ENCODE results near the gene CRYZL1.
A peak's percentile ranks its signal among the peaks of the same experiment; 100 is the strongest.

The CRYZL1 gene

DNA sequence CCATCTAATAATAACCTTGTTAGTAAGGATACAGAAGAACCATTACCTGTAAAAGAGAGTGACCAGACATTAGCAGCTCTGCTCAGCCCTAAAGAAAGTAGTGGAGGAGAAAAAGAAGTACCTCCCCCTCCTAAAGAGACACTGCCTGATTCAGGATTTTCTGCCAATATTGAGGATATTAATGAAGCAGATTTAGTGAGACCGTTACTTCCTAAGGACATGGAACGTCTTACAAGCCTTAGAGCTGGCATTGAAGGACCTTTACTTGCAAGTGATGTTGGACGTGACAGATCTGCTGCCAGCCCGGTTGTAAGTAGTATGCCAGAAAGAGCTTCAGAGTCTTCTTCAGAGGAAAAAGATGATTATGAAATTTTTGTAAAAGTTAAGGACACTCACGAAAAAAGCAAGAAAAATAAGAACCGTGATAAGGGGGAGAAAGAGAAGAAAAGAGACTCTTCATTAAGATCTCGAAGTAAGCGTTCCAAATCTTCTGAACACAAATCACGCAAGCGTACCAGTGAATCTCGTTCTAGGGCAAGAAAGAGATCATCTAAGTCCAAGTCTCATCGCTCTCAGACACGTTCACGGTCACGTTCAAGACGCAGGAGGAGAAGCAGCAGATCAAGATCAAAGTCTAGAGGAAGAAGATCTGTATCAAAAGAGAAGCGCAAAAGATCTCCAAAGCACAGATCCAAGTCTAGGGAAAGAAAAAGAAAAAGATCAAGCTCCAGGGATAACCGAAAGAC is 87.1 kb downstream of the CRYZL1 start:
- H3K27ac ChIP-seq (ENCODE audit: insufficient read depth, low read length, poor library complexity, severe bottlenecking) = no peak overlapping the region
- H3K4me3 ChIP-seq (ENCODE audit: insufficient read depth, low read depth, low read length, poor library complexity, severe bottlenecking) = no peak overlapping the region
- no peak for DNase-seq
- no peaks in the 10 kb centered on the region for H3K27me3 ChIP-seq (replicated peaks; ENCODE audit: control insufficient read depth, insufficient read depth, low read length, poor library complexity, severe bottlenecking)
- H3K9me3 ChIP-seq (ENCODE audit: control insufficient read depth, low read length) = no peaks in the 10 kb centered on the region
- H3K4me1 ChIP-seq (ENCODE audit: control insufficient read depth, insufficient read depth, low read length, poor library complexity, severe bottlenecking) = no peaks in the 10 kb centered on the region
- H3K36me3 ChIP-seq (ENCODE audit: control insufficient read depth, insufficient read depth, low read length) = peaks cover 90% of the 10 kb centered on the region

DNA sequence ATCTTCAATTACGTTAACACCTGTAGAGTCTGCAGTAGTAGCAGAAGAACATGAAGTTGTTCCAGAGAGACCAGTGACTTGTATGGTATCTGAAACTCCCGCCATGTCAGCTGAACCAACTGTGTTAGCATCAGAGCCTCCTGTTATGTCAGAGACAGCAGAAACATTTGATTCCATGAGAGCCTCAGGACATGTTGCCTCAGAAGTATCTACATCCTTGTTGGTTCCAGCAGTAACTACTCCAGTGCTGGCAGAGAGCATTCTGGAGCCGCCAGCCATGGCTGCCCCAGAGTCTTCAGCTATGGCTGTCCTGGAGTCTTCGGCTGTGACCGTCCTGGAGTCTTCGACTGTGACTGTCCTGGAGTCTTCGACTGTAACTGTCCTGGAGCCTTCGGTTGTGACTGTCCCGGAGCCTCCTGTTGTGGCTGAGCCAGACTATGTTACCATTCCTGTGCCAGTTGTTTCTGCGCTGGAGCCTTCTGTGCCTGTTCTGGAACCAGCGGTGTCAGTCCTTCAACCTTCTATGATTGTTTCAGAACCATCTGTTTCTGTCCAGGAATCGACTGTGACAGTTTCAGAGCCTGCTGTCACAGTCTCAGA is 88.4 kb downstream of the CRYZL1 start:
- H3K36me3 ChIP-seq (ENCODE audit: control insufficient read depth, insufficient read depth, low read length) = peaks cover 81% of the 10 kb centered on the region
- no peaks in the 10 kb centered on the region for H3K4me1 ChIP-seq (ENCODE audit: control insufficient read depth, insufficient read depth, low read length, poor library complexity, severe bottlenecking)
- no peaks in the 10 kb centered on the region for H3K27me3 ChIP-seq (replicated peaks; ENCODE audit: control insufficient read depth, insufficient read depth, low read length, poor library complexity, severe bottlenecking)
- no peak overlapping the region for H3K27ac ChIP-seq (ENCODE audit: insufficient read depth, low read length, poor library complexity, severe bottlenecking)
- no peak for DNase-seq
- no peaks in the 10 kb centered on the region for H3K9me3 ChIP-seq (ENCODE audit: control insufficient read depth, low read length)
- no peak overlapping the region for H3K4me3 ChIP-seq (ENCODE audit: insufficient read depth, low read depth, low read length, poor library complexity, severe bottlenecking)

DNA sequence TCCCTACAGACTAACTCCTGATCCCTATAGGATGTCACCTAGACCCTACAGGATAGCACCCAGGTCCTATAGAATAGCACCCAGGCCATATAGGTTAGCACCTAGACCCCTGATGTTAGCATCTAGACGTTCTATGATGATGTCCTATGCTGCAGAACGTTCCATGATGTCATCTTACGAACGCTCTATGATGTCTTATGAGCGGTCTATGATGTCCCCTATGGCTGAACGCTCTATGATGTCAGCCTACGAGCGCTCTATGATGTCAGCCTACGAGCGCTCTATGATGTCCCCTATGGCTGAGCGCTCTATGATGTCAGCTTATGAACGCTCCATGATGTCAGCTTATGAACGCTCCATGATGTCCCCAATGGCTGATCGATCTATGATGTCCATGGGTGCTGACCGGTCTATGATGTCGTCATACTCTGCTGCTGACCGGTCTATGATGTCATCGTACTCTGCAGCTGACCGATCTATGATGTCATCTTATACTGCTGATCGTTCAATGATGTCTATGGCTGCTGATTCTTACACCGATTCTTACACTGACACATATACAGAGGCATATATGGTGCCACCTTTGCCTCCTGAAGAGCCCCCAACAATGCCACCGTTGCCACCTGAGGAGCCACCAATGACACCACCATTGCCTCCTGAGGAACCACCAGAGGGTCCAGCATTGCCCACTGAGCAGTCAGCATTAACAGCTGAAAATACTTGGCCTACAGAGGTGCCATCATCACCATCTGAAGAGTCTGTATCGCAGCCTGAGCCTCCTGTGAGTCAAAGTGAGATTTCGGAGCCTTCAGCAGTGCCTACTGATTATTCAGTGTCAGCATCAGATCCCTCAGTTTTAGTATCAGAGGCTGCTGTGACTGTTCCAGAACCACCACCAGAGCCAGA is 89.2 kb downstream of the CRYZL1 start:
- H3K36me3 ChIP-seq (ENCODE audit: control insufficient read depth, insufficient read depth, low read length) = peaks cover 78% of the 10 kb centered on the region
- no peak overlapping the region for H3K27ac ChIP-seq (ENCODE audit: insufficient read depth, low read length, poor library complexity, severe bottlenecking)
- DNase-seq = no peak
- H3K4me3 ChIP-seq (ENCODE audit: insufficient read depth, low read depth, low read length, poor library complexity, severe bottlenecking) = no peak overlapping the region
- H3K27me3 ChIP-seq (replicated peaks; ENCODE audit: control insufficient read depth, insufficient read depth, low read length, poor library complexity, severe bottlenecking) = no peaks in the 10 kb centered on the region
- H3K4me1 ChIP-seq (ENCODE audit: control insufficient read depth, insufficient read depth, low read length, poor library complexity, severe bottlenecking) = no peaks in the 10 kb centered on the region
- no peaks in the 10 kb centered on the region for H3K9me3 ChIP-seq (ENCODE audit: control insufficient read depth, low read length)

DNA sequence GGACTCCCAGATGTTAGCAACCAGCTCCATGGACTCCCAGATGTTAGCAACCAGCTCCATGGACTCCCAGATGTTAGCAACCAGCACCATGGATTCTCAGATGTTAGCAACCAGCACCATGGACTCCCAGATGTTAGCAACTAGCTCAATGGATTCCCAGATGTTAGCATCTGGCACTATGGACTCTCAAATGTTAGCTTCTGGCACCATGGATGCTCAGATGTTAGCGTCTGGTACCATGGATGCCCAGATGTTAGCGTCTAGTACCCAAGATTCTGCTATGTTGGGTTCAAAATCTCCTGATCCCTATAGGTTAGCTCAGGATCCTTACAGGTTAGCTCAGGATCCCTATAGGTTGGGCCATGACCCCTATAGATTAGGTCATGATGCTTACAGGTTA is 89.9 kb downstream of the CRYZL1 start:
- no peaks in the 10 kb centered on the region for H3K4me1 ChIP-seq (ENCODE audit: control insufficient read depth, insufficient read depth, low read length, poor library complexity, severe bottlenecking)
- peaks cover 77% of the 10 kb centered on the region for H3K36me3 ChIP-seq (ENCODE audit: control insufficient read depth, insufficient read depth, low read length)
- H3K27me3 ChIP-seq (replicated peaks; ENCODE audit: control insufficient read depth, insufficient read depth, low read length, poor library complexity, severe bottlenecking) = no peaks in the 10 kb centered on the region
- DNase-seq = no peak
- H3K9me3 ChIP-seq (ENCODE audit: control insufficient read depth, low read length) = no peaks in the 10 kb centered on the region
- H3K4me3 ChIP-seq (ENCODE audit: insufficient read depth, low read depth, low read length, poor library complexity, severe bottlenecking) = no peak overlapping the region
- H3K27ac ChIP-seq (ENCODE audit: insufficient read depth, low read length, poor library complexity, severe bottlenecking) = no peak overlapping the region

DNA sequence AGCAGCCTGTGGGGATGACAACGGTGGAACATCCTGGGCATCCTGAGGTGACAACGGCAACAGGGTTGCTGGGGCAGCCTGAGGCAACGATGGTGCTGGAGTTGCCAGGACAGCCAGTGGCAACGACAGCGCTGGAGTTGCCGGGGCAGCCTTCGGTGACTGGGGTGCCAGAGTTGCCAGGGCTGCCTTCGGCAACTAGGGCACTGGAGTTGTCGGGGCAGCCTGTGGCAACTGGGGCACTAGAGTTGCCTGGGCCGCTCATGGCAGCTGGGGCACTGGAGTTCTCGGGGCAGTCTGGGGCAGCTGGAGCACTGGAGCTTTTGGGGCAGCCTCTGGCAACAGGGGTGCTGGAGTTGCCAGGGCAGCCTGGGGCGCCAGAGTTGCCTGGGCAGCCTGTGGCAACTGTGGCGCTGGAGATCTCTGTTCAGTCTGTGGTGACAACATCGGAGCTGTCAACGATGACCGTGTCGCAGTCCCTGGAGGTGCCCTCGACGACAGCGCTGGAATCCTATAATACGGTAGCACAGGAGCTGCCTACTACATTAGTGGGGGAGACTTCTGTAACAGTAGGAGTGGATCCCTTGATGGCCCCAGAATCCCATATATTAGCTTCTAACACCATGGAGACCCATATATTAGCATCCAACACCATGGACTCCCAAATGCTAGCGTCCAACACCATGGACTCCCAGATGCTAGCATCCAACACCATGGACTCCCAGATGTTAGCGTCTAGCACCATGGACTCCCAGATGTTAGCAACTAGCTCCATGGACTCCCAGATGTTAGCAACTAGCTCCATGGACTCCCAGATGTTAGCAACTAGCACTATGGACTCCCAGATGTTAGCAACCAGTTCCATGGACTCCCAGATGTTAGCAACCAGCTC is 90.5 kb downstream of the CRYZL1 start:
- Histone ChIP-seq H3K4me3 (ENCODE audit: insufficient read depth, low read depth, low read length, poor library complexity, severe bottlenecking) (no peak overlapping the region), H3K36me3 (ENCODE audit: control insufficient read depth, insufficient read depth, low read length) (peaks cover 75% of the 10 kb centered on the region)

DNA sequence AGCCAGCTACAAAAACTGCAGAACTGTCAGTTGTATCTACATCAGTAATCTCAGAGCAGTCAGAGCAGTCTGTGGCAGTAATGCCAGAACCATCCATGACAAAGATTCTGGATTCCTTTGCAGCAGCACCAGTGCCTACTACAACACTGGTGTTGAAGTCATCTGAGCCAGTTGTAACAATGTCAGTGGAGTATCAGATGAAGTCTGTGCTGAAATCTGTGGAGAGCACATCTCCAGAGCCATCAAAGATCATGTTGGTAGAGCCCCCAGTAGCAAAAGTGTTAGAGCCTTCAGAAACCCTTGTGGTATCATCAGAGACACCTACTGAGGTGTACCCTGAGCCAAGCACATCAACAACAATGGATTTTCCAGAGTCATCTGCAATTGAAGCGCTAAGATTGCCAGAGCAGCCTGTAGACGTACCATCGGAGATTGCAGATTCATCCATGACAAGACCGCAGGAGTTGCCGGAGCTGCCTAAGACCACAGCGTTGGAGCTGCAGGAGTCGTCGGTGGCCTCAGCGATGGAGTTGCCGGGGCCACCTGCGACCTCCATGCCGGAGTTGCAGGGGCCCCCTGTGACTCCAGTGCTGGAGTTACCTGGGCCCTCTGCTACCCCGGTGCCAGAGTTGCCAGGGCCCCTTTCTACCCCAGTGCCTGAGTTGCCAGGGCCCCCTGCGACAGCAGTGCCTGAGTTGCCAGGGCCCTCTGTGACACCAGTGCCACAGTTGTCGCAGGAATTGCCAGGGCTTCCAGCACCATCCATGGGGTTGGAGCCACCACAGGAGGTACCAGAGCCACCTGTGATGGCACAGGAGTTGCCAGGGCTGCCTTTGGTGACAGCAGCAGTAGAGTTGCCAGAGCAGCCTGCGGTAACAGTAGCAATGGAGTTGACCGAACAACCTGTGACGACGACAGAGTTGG is 91.4 kb downstream of the CRYZL1 start:
- Histone ChIP-seq H3K9me3 (ENCODE audit: control insufficient read depth, low read length) (no peaks in the 10 kb centered on the region), H3K4me1 (ENCODE audit: control insufficient read depth, insufficient read depth, low read length, poor library complexity, severe bottlenecking) (peaks cover 6% of the 10 kb centered on the region), H3K4me3 (ENCODE audit: insufficient read depth, low read depth, low read length, poor library complexity, severe bottlenecking) (no peak overlapping the region), H3K27me3 (replicated peaks; ENCODE audit: control insufficient read depth, insufficient read depth, low read length, poor library complexity, severe bottlenecking) (no peaks in the 10 kb centered on the region), H3K27ac (ENCODE audit: insufficient read depth, low read length, poor library complexity, severe bottlenecking) (no peak overlapping the region), H3K36me3 (ENCODE audit: control insufficient read depth, insufficient read depth, low read length) (peaks cover 66% of the 10 kb centered on the region)
- DNase-seq = no peak

More for the DNA sequence above, 90.5 kb downstream of the CRYZL1 start:
- H3K27ac ChIP-seq (ENCODE audit: insufficient read depth, low read length, poor library complexity, severe bottlenecking) = no peak overlapping the region
- no peak for DNase-seq
- H3K9me3 ChIP-seq (ENCODE audit: control insufficient read depth, low read length) = no peaks in the 10 kb centered on the region
- no peaks in the 10 kb centered on the region for H3K27me3 ChIP-seq (replicated peaks; ENCODE audit: control insufficient read depth, insufficient read depth, low read length, poor library complexity, severe bottlenecking)
- no peaks in the 10 kb centered on the region for H3K4me1 ChIP-seq (ENCODE audit: control insufficient read depth, insufficient read depth, low read length, poor library complexity, severe bottlenecking)

DNA sequence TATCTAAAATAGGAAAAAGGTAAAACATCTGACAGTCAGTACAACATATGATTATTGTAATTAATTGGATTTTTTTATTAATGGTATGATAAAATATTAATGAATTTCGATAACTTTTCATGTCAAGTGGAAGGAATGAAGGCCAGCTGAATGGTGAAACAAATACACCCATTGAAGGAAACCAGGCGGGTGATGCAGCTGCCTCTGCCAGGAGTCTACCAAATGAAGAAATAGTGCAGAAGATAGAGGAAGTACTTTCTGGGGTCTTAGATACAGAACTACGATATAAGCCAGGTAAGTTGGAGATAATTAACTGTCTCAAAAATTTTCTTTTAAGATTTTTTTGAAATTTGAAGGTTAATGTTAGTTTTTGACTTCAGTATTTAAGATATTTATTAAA is 95.5 kb downstream of the CRYZL1 start:
- H3K27me3 ChIP-seq (replicated peaks; ENCODE audit: control insufficient read depth, insufficient read depth, low read length, poor library complexity, severe bottlenecking) = no peaks in the 10 kb centered on the region
- peaks cover 28% of the 10 kb centered on the region for H3K36me3 ChIP-seq (ENCODE audit: control insufficient read depth, insufficient read depth, low read length)
- H3K4me1 ChIP-seq (ENCODE audit: control insufficient read depth, insufficient read depth, low read length, poor library complexity, severe bottlenecking) = peaks cover 10% of the 10 kb centered on the region
- H3K9me3 ChIP-seq (ENCODE audit: control insufficient read depth, low read length) = no peaks in the 10 kb centered on the region
- H3K27ac ChIP-seq (ENCODE audit: insufficient read depth, low read length, poor library complexity, severe bottlenecking) = no peak overlapping the region
- no peak for DNase-seq
- H3K4me3 ChIP-seq (ENCODE audit: insufficient read depth, low read depth, low read length, poor library complexity, severe bottlenecking) = no peak overlapping the region

DNA sequence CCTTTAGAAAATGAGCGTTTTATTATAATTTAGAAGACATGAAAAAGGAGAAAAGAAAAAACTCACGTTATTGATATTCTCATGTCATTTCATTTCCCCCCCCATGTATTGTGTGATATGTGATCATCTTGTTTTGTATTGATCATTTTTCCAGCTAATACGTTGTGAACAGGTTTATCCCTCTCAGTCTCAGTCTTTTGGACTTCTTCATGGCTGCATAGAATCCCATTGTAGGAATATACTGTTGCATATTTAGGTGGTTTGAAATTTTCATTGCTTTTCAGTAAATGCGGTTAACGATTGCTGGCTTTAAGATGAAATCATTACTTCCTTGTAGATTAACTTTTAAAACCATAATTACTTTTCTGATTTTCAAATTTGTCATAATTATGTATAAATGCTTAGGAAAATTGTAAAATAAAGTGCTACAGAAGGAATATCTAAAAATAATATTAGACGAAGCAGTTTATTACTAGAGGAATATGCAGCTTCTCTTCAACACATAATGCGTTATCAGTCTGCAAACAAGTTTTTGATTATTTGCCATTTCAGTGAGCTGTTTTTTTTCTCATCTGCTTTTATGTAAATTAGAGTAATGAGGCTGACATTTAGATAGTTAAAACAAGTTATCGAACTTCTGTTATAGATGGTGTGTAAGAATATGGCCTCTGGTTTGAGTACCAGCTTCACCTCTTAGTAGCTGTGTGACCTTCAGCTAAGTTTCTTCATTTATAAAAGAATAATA is 96.9 kb downstream of the CRYZL1 start:
- Histone ChIP-seq H3K9me3 (ENCODE audit: control insufficient read depth, low read length) (no peaks in the 10 kb centered on the region), H3K4me1 (ENCODE audit: control insufficient read depth, insufficient read depth, low read length, poor library complexity, severe bottlenecking) (peaks cover 14% of the 10 kb centered on the region), H3K27me3 (replicated peaks; ENCODE audit: control insufficient read depth, insufficient read depth, low read length, poor library complexity, severe bottlenecking) (no peaks in the 10 kb centered on the region), H3K4me3 (ENCODE audit: insufficient read depth, low read depth, low read length, poor library complexity, severe bottlenecking) (peak overlapping the region; percentile 82), H3K36me3 (ENCODE audit: control insufficient read depth, insufficient read depth, low read length) (peaks cover 13% of the 10 kb centered on the region), H3K27ac (ENCODE audit: insufficient read depth, low read length, poor library complexity, severe bottlenecking) (peak overlapping the region; percentile 99)
- DNase-seq = no peak
